Endothelial cell of umbilical vein (primary cell): ENCODE measurements around the gene FBXL13.

Source experiments
- CTCF ChIP-seq, 2 donors: IDR thresholded peaks; 1 replicate in 1 of 2; 2 replicates in 1 of 2; pipeline ENCODE4 v1.5.1; 2011; ENCODE audit warnings: low read length in 2 of 2, mild to moderate bottlenecking in 2 of 2, moderate library complexity in 2 of 2, control low read depth in 1 of 2, inconsistent platforms in 1 of 2, low read depth in 1 of 2; ENCODE audit not compliant: insufficient read depth in 1 of 2; ENCODE audit errors: extremely low read depth in 1 of 2
- EZH2 ChIP-seq: IDR thresholded peaks from 2 replicates; pipeline ENCODE4 v1.6.1; 2012; ENCODE audit warnings: borderline replicate concordance, low read depth, mild to moderate bottlenecking, moderate library complexity, low read length, inconsistent platforms; ENCODE audit not compliant: severe bottlenecking
- POLR2AphosphoS5 ChIP-seq: IDR thresholded peaks from 2 replicates; pipeline ENCODE4 v1.6.1; 2012; ENCODE audit warnings: low read depth, mild to moderate bottlenecking, control low read depth, low read length, moderate library complexity; ENCODE audit not compliant: insufficient read depth

DNA sequence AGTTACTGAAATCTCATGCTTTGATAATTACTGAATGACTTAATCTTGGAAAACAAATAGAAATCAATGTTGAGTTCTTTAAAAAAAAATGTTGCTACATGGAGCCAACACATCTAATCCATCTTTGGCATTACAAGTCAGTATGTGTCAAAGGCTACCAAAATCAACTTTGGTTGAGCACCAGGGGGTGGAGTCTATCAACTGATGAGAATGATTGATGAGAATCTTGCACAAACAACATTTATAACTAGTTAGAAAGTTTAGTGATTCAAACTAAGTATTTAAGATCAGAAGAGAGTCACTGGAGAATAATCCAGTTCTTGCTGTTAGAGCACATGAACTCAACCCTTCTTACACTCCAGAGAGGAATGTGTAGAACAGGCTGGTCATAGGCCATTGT lies 232.3 kb downstream of the FBXL13 start:
- TF ChIP-seq CTCF (IDR thresholded peaks at IDR 0.05; ENCODE audit: extremely low read depth in 1 of 2, insufficient read depth in 1 of 2, low read depth in 1 of 2, low read length in 2 of 2) (no peak), POLR2AphosphoS5 (no peak), EZH2 (no peak)
